Hematopoietic multipotent progenitor cell treated with erythropoietin and hydrocortisone succinate and interleukin-3 and kit ligand, for 17 days (in vitro differentiated cells): ENCODE results near the gene VDR.

Source experiments
- DNase-seq: peaks from one replicate; pipeline ENCODE4 v3.0.0-alpha.2; 2015; ENCODE audit warnings: low spot score

The VDR gene

GRCh38 chr12:47892819-47893218, 12.0 kb downstream of the VDR start:
- no peak for DNase-seq

- DNase-seq = no peak
These were observed 13.4 kb downstream of the VDR start for GRCh38 chr12:47891356-47891755.

GRCh38 chr12:47889040-47889439, 15.8 kb downstream of the VDR start:
- DNase-seq = no peak

- no peak for DNase-seq
These were observed 16.5 kb downstream of the VDR start for GRCh38 chr12:47888153-47888819.

- no peak for DNase-seq
These were observed 17.3 kb downstream of the VDR start for GRCh38 chr12:47887529-47887928.

GRCh38 chr12:47886510-47887240, 18.1 kb downstream of the VDR start:
- no peak for DNase-seq

- no peak for DNase-seq
These were observed 19.2 kb downstream of the VDR start for GRCh38 chr12:47885566-47885965.

- DNase-seq = no peak
These were observed 19.7 kb downstream of the VDR start for GRCh38 chr12:47885012-47885501.

- DNase-seq = no peak
These were observed 20.3 kb downstream of the VDR start for GRCh38 chr12:47884501-47884900.

GRCh38 chr12:47883663-47884195, 21.1 kb downstream of the VDR start:
- DNase-seq = no peak

- DNase-seq = no peak
These were observed 21.8 kb downstream of the VDR start for GRCh38 chr12:47882781-47883546.

GRCh38 chr12:47881826-47882427, 22.9 kb downstream of the VDR start:
- DNase-seq = no peak

- no peak for DNase-seq
These were observed 23.7 kb downstream of the VDR start for GRCh38 chr12:47881051-47881450.

GRCh38 chr12:47878918-47879481, 25.8 kb downstream of the VDR start:
- no peak for DNase-seq

GRCh38 chr12:47878293-47878917, 26.4 kb downstream of the VDR start:
- no peak for DNase-seq

GRCh38 chr12:47877081-47877480, 27.7 kb downstream of the VDR start:
- no peak for DNase-seq

GRCh38 chr12:47876440-47876960, 28.3 kb downstream of the VDR start:
- no peak for DNase-seq

- no peak for DNase-seq
These were observed 28.9 kb downstream of the VDR start for GRCh38 chr12:47875746-47876439.

- no peak for DNase-seq
These were observed 30.5 kb downstream of the VDR start for GRCh38 chr12:47874316-47874715.

GRCh38 chr12:47870175-47870781, 34.5 kb downstream of the VDR start:
- no peak for DNase-seq
